ENCODE data around the gene CERS2. TPM values are rescaled to one million over a fixed set of nuclear protein-coding genes. Genes with fewer than 3 reads are reported as not detected.

CERS2 gene, protein sequence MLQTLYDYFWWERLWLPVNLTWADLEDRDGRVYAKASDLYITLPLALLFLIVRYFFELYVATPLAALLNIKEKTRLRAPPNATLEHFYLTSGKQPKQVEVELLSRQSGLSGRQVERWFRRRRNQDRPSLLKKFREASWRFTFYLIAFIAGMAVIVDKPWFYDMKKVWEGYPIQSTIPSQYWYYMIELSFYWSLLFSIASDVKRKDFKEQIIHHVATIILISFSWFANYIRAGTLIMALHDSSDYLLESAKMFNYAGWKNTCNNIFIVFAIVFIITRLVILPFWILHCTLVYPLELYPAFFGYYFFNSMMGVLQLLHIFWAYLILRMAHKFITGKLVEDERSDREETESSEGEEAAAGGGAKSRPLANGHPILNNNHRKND
- total RNA-seq: 67.4 and 84.2 TPM in 2 replicates

DNA sequence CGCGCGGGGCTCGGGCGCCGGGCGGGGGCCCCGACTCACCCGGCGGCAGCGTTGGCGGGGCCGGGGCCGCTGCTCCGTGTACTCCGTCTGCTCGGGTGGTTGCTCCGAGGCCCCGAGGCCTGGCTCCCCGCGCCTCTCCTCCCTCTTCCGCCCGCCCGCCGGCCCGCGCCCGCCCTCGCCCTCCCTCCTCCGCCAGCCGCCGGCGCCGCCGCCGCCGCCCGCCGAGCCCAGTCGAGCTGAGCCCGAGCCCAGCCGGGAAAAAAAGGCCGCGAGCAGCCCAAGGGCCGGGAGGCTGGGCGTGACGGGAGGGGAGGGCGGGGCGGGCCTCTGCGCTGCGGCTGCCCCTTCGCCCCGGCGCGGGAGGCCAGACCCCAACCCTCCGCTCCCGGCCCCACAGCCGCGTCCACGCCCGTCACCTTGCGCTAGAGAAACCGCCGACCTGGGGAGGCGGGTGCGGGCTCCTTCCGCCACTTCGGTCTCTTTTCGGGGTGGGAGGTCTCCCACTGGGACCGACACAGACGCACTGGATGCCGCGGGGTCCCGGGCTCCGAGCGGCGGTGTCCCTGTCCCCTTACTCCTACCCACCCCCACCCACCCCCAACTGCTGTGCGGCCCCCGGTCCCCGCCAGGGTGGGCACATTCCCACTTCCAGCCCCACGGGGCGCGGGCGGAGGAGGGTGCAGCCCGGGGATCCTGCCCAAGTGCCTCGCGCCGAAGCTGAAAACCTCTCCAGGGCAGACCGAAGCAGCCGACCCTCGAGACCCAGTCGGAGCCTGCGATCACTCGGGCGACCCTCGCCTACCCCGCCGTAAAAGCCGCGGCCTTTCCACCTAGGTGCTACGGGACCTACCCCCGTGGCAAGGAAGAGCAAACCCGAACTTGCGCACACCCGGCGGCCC is at the start of gene CERS2:
Gene CERS2 (minus strand): TSS at position 256 of the 899 bp plus-strand sequence. CDS start 5,745 bp downstream, outside the sequence.

DNA sequence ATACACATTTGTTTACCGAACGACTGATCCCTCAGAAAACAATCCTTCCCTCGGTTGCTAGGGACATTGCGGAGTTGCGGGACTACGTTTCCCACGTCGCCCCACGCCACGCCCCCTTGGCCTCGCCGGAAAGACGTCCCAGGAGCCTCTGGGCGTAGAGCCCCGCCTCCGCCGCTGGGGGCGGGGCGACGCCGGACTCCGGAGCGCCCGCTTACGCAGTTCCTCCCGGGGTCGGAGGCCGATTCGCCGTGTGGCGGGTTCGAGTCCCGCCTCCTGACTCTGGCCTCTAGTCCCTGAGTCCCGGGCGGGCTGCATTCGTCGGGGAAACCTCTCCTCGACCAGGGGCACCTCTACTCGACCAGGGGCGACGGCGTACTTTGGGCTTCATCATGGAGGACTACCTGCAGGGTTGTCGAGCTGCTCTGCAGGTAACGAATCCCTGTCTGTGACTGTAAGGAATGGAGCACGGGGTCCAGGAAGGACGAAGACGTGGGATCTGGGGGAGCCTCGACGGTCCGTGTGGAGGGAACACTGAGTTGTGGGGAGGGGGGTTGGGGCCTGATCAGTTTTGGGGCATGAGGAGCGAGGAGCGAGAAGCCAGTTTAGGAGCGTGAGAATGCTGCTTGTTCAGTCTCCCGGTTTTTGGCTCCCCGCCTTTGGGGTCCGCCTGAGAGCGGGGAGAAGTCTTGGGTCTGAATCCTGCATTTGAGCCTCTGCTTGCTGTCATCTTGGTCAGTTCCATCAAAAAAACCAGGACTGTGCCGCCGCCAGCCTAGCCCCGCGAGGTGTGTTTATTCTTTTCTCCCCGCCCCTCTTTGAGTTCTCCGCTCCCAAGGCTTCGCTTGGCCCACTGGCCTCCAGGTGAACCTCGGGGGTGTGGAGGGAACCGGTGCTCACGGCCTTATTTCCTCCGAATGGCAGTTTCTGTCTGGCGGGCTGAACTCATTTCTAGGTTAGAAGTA is 33.9 kb upstream of the CERS2 start, which contains the start of gene PRUNE1:
Gene PRUNE1 (plus strand): TSS at position 206 of the 962 bp plus-strand sequence. CDS start 184 bp downstream, at position 390.

DNA sequence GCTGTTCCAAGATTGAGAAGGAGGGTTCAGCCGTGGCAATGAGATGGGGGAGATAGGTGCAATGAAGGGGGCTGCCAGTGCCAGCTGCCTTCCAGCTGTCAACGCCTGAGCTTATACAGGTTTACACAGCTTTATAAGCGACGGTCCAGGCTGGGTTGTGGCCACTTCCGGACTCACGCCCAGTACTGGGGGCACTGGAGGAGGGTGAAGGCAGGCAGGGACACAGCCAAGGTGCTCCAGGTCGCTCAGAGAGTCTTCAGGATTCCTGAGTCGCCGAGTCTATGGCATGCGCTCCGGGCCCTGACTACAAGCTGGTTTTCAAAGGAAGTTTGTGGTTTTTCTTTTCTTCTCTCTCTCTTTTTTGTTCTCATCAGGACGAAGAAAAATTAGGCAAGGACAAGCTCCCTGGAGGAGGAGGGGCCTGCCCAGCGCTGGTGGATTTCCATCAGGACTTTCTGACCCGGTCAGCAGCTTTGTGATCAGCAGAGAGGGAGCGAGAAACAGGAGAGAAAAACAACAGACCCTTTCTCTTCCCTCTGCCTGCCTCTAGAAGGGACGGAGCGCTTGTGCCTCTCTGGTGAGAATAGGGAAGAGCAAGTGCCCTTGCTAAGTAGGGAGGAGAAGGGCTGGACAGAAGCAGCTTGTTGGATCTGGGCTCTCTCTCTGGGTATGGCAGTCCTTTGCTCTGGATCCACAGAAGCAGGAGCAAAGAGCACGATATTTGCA is 31.9 kb upstream of the CERS2 start, which contains the start of gene MINDY1:
Gene MINDY1 (minus strand): TSS at position 576 of the 726 bp plus-strand sequence. CDS start 4,285 bp downstream, outside the sequence.

DNA sequence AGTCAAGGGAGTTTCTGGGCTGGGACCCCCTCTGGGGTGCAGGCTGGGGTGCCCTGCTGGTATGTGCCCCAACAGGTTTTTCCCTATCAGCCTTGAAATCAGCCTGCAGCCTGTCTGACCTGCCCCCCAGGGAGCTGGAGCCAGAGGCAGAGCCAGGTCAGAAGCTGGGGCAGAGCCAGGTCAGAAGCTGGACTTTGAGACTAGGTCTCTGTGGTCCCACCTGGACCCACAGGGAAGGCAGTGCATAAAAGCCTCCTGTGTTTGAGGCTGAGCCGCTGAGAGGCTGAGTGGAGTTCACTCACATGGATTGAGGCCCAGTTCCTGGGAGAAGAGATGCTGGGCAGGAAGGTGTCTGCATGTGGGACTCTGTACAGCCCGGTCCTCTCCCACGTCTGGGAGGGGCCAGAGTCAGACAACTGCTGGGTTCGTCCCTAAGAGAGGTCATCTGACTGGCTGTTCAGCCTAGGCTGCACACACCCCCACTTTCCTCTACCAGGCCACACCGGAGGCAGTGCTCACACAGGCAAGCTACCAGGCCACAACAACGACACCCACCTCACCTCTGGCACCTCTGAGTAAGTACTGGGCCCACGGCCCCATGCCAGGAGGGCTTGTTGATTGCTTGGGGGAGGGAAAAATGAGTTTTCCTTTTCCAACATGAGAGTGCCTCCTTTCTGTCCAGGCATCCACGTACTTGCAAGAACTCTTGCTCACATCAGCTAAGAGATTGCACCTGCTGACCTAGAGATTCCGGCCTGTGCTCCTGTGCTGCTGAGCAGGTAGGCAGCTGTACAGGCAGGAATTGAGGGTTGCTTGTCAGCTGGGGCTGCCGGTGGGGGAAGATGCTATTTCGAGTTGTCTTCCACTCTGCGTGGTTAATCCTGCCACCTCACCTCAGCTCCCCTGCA is 7.4 kb upstream of the CERS2 start, which contains the start of gene ANXA9:
Gene ANXA9 (plus strand): TSS at position 488 of the 908 bp plus-strand sequence. CDS start 814 bp downstream, outside the sequence.

DNA sequence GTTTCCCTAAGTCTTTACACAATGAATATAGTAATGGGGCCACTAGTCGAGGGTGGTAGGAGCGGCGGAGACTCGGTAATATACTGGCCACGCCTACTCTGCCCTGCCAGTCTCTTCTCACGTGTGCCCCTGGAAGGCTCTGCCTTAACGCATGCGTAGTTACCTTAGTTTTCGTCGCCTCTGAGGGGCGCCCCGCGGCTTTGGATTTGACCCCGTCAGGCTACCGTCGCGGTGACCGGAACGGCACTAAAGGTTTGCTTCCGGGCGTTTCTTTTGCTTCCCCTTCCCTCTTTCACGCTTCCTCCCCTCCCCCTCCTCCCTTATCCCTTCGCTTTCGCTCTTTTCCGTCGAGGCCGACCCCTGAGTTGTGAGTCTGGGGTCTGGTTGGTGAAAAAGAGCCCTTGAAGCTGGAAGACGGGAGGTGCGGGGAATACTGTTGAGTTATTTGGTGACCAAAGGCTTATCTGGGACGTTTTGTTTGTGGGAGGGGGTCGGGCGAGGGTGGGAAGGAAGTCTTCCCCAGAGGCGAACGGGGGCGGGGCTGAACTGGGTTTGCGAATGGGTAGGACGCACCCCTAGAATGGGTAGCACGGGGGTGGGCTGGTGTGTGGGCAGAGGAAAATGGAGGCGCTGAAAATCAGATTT is 48.4 kb downstream of the CERS2 start, which contains the start of gene SETDB1:
Gene SETDB1 (plus strand): TSS at position 267 of the 645 bp plus-strand sequence. CDS start 1,352 bp downstream, outside the sequence.

Other genes with a start within 250 kb of the CERS2 start
- gene CTSS, start 209.1 kb downstream of the CERS2 start, total RNA-seq: 2.8 and 3.3 TPM in 2 replicates
- 87.5 and 106 TPM in 2 replicates for gene CTSK, start 166.6 kb downstream of the CERS2 start, total RNA-seq
- 33.0 and 39.6 TPM in 2 replicates for gene ARNT, start 98.2 kb downstream of the CERS2 start, total RNA-seq
- gene CTXND2, start 87.7 kb downstream of the CERS2 start, total RNA-seq: not detected in 2 replicates
- gene SETDB1, start 48.5 kb downstream of the CERS2 start, total RNA-seq: 18.0 and 18.8 TPM in 2 replicates
- gene ANXA9, start 7.5 kb upstream of the CERS2 start, total RNA-seq: not detected in 2 replicates
- gene MINDY1, start 32.1 kb upstream of the CERS2 start, total RNA-seq: 9.0 and 9.6 TPM in 2 replicates
- 10.6 and 11.8 TPM in 2 replicates for gene PRUNE1, start 33.6 kb upstream of the CERS2 start, total RNA-seq
- 0.06 TPM in 1 of 2 replicates, not detected in the other for gene BNIPL, start 61.8 kb upstream of the CERS2 start, total RNA-seq
- gene C1orf56, start 72.9 kb upstream of the CERS2 start, total RNA-seq: 3.4 and 4.8 TPM in 2 replicates
- 22.7 and 26.0 TPM in 2 replicates for gene CDC42SE1, start 84.8 kb upstream of the CERS2 start, total RNA-seq
- gene MLLT11, start 85.6 kb upstream of the CERS2 start, total RNA-seq: 0.93 and 0.94 TPM in 2 replicates
- 8.0 and 15.6 TPM in 2 replicates for gene GABPB2, start 95.9 kb upstream of the CERS2 start, total RNA-seq
- 2.8 and 4.1 TPM in 2 replicates for gene SEMA6C, start 171.8 kb upstream of the CERS2 start, total RNA-seq
- gene TNFAIP8L2, start 181.8 kb upstream of the CERS2 start, total RNA-seq: 0.19 TPM in 1 of 2 replicates, not detected in the other
- gene LYSMD1, start 191.1 kb upstream of the CERS2 start, total RNA-seq: 6.7 and 11.6 TPM in 2 replicates
- 21.6 and 25.7 TPM in 2 replicates for gene SCNM1, start 191.3 kb upstream of the CERS2 start, total RNA-seq
- gene TMOD4, start 201.1 kb upstream of the CERS2 start, total RNA-seq: 1.1 TPM in 1 of 2 replicates, not detected in the other
- 16.0 and 21.8 TPM in 2 replicates for gene VPS72, start 215.4 kb upstream of the CERS2 start, total RNA-seq
- gene PIP5K1A, start 223.7 kb upstream of the CERS2 start, total RNA-seq: 24.7 and 34.7 TPM in 2 replicates

Data from cardiac ventricle fibroblast (primary cell).